LNCaP clone FGC (cell line): ENCODE measurements around the gene DAAM1.

ENCODE experiments used
- DNase-seq: peaks from one replicate; pipeline ENCODE4 v3.0.0-alpha.2; 2011; ENCODE audit warnings: low read depth
- H3K4me3 ChIP-seq: 2 replicates; pipeline ENCODE4 v1.5.1; 2011; ENCODE audit warnings: mild to moderate bottlenecking, low read depth, low read length, control low read depth
- CTCF ChIP-seq: IDR thresholded peaks from 2 replicates; pipeline ENCODE4 v1.5.1; 2012; ENCODE audit warnings: mild to moderate bottlenecking; ENCODE audit not compliant: control insufficient read depth, insufficient read depth; ENCODE audit errors: extremely low read depth

Gene DAAM1

DNA sequence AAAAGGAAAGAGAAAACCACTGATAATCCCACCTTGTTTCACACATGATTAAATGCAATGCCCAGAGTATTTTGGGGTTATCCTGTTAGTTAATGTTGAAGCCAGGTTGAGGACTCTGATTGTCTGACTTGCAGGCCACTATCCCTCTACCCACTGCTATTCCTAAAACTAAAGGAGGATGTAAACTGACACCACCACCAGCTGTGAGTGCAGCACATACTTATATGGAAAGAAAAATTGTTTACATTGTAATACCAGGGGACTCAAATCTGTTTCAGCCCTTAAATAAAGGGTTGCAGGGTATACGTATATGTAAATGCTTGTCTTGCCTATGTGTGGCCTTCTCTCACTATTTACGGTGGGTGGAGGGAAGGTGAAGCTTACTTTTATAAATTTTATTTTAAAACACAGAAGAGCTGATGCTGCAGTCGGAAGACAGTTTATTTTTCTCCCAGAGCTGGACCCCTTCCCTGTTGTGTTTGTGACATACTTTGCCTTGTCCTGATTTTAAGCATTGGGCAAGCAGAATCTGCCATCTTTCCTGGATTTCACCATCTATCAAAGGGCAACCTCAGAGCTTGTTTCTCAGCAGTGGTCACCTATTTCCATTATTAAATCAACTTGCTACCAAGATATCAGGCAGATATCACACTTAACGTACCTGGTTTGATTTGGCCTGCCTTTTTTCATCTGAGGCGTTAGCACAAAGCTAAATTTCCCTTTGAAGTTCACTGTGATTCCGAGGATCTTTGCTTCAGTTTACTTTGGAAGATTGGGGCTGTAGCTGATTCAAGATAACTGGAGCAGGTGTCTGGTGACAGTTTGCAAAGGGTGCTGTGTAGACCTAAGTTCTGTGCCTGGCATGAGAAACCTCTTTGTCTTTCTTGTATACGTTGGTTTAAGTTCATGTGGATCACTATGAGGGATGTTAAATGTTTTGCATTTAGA, 25.2 kb downstream of the DAAM1 start:
- no peak for DNase-seq
- H3K4me3 ChIP-seq: no peak overlapping the region
- TF ChIP-seq CTCF: no peak

- no peak overlapping the region for H3K4me3 ChIP-seq
- DNase-seq: no peak
- no peak for TF ChIP-seq CTCF
Observed at GRCh38 chr14:59214702-59215302, 26.3 kb downstream of the DAAM1 start.

DNA sequence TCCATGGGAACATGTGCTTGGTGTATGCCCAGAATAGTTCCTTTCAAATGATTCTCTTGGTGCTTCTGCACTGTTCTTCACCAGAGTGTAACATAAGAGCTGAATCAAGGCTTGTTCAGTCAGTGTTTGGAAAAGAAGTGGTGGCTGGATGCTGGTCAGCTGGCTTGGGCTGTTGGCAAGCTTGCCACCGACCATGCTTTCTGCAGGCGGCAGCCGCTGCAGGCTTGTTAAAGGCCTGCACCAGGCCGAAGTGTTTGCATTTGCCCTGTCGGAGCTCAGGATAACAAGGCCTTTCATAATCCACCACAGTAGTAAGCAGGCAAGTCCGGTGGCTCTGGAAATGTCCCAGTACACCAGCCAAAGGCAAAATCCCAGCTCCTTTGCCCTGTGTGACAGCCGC, 26.9 kb downstream of the DAAM1 start:
- DNase-seq: peak; percentile 92
- no peak overlapping the region for H3K4me3 ChIP-seq
- TF ChIP-seq CTCF: no peak

- no peak overlapping the region for H3K4me3 ChIP-seq
- TF ChIP-seq CTCF: no peak
- no peak for DNase-seq
Observed at GRCh38 chr14:59215757-59216156, 27.3 kb downstream of the DAAM1 start.

DNA sequence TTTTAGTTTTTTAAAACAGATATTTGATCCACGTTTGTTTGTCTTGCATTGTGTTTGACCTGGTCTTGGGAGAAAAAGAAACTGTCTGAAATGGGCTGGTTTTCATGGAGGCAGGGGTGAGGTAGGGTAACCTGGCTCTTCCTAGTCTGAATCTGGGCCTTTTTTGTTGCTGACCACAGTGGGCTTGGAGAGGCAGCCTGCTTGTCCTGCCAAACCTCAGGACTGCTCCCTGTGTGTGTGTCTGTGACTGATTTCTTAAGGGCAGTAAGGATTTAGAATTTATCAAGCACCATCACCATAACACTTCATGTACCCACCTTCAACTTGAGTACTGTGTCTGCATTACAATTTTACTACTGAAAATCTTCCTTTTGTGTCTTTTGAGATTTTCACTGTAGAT, 28.5 kb downstream of the DAAM1 start:
- no peak overlapping the region for H3K4me3 ChIP-seq
- no peak for TF ChIP-seq CTCF
- no peak for DNase-seq

- no peak overlapping the region for H3K4me3 ChIP-seq
- TF ChIP-seq CTCF: no peak
Observed at GRCh38 chr14:59221568-59221967, 33.1 kb downstream of the DAAM1 start.

More at GRCh38 chr14:59221568-59221967, 33.1 kb downstream of the DAAM1 start:
- no peak for DNase-seq
